Ascending aorta (tissue), 2 donors: ENCODE results near the gene TFR2. TPM values are rescaled to one million over a fixed set of nuclear protein-coding genes. Genes with fewer than 3 reads are reported as not detected.

Source experiments
- DNase-seq, 2 donors: peaks; one replicate each; pipeline ENCODE4 v3.0.0-alpha.2; 2019; ENCODE audit warnings: low spot score in 2 of 2
- H3K27ac ChIP-seq, 2 donors: fragments of 200-600 bp; sonication (generic); one replicate each; pipeline ENCODE4 v1.5.1; 2016 to 2017; ENCODE audit warnings: mild to moderate bottlenecking in 1 of 2
- H3K27me3 ChIP-seq: fragments of 200-600 bp; sonication (generic); one replicate; pipeline ENCODE4 v1.5.1; 2017
- H3K36me3 ChIP-seq, 2 donors: fragments of 200-600 bp; sonication (generic); one replicate each; pipeline ENCODE4 v1.5.1; 2016
- H3K4me1 ChIP-seq, 2 donors: fragments of 200-600 bp; sonication (generic); one replicate each; pipeline ENCODE4 v1.5.1; 2016 to 2017; ENCODE audit warnings: mild to moderate bottlenecking in 1 of 2
- H3K4me3 ChIP-seq, 2 donors: fragments of 200-600 bp; sonication (generic); one replicate each; pipeline ENCODE4 v1.5.1; 2016 to 2017; ENCODE audit warnings: mild to moderate bottlenecking in 1 of 2
- H3K9me3 ChIP-seq, 2 donors: fragments of 200-600 bp; sonication (generic); one replicate each; pipeline ENCODE4 v1.5.1; 2016
- CTCF ChIP-seq, 3 experiments: fragments of 200-600 bp in 2 of 3; fragments of 450-650 bp in 1 of 3; sonication (generic) in 2 of 3; IDR thresholded peaks; one replicate each; pipeline ENCODE4 v1.5.1; 2016 to 2019; ENCODE audit warnings: antibody characterized with exemption in 3 of 3, mild to moderate bottlenecking in 1 of 3, moderate library complexity in 1 of 3
- intact Hi-C: fragments of 100-400 bp; cut with DNase I; formaldehyde crosslinking; loops from one replicate; pipeline ENCODE4 v1.15.1; 2023
- total RNA-seq: library from RNA; depleted of rRNA; stranded (reverse); fragments of >200 nt; gene quantifications from one replicate; pipeline ENCODE4 v1.1.0, GENCODE V29; 2016

TFR2 gene
- total RNA-seq, 1 donor from 2014 or later: not detected

DNA sequence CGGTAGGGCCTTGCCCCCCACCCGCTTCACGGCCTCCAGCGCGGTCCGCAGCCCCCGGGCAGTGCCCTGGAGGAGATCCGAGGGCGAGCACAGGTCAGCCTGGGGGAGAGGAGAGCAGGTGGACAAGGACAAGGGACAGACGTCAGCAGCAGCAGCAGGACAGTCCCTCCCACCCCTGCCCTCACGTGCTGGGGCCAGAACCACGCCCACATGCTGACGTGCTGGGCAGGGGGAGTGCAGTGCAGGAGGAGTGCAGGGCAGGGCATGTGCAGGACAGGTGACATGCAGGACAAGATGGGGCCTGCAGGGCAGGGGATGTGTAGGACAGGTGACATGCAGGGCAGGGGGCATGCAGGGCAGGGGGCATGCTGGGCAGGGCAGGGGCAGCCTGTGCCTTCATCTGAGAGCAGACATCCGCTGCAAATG is 66.1 kb downstream of the TFR2 start:
- Histone ChIP-seq H3K27ac (no peak overlapping the region), H3K36me3 (peaks cover 43 to 61% of the 10 kb centered on the region in 2 donors), H3K9me3 (no peaks in the 10 kb centered on the region), H3K4me3 (no peak overlapping the region), H3K27me3 (no peaks in the 10 kb centered on the region), H3K4me1 (peaks cover 0 to 3% of the 10 kb centered on the region in 2 donors)
- TF ChIP-seq CTCF (IDR thresholded peaks at IDR 0.05): no peak
- no peak for DNase-seq
- intact Hi-C loops: no loop called here

DNA sequence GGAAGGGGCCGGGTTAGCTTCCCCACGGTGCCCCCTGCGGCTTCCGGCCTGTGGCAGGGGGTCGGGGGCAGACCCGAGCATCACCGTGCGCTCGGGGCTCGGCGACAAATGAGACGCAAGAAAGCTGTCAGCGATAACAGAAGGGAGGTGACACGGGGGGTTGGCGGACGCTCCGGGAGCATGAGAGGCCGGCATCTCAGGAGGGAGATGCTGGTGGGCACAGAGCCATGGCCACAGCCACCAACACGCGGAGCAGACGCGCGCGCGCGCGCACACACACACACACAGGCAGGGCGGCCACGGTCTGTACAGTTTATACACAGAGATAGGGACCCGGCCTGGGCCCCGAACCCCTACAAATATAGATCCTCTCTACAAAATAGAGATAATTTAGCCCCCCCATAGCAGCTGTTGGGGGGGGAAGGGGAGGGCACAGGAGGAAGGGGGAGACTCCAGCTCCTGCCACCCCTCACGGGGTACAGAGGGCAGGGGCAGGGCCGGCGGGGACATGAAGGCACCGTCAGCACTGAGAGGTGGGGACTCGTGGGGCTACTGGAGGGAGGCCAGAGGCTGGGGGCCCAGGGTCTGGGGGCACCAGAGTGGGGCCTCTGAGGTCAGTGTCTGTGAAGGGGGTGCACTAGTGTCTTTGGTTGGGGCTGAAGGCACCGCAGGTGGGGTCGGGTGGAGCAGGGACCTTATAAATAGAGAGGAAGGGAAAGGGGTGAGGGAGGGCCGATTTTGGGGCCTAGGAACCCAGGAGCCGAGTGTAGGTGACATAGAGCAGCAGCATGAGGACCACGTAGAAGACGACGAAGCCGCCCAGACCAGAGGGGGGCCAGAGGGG is 66.8 kb downstream of the TFR2 start:
- Histone ChIP-seq H3K27me3 (no peaks in the 10 kb centered on the region), H3K4me3 (no peak overlapping the region), H3K9me3 (no peaks in the 10 kb centered on the region), H3K27ac (no peak overlapping the region), H3K4me1 (peaks cover 0 to 9% of the 10 kb centered on the region in 2 donors), H3K36me3 (peaks cover 43 to 55% of the 10 kb centered on the region in 2 donors)
- intact Hi-C loops: no loop called here
- TF ChIP-seq CTCF (IDR thresholded peaks at IDR 0.05): no peak
- no peak for DNase-seq

DNA sequence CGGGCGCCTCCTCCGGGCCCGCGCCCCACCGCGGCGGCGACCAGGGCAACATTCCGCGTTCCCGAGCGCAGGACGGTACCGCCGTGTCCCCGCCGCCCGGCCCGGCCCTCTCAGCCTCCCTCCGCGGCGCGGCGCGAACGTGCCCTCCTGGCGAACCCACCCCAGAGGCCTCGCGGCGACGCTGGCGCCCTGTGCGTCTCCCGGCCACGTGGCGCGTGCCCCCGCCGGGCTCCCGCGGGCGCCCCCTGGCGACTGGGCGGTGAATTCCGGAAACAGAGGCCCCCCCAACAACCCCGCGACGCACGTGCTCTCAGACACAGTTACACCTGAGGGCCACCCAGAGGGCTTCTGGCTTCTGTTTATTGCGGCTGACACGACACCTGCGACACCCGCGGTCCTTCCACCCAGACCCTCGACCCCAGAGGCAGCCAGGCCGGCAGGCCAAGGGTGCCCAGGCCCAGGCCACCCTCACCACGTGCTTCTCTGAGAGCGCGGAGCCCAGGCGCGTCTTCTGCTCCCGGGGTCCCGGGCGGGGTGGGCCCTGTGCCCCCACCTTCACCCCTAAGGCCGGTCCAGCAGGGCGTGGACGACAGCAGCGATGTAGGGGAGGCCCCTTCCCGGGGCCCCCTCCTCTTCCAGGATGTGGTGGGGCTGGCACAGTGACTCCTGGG is 67.5 kb downstream of the TFR2 start, which contains the start of gene SAP25:
Gene SAP25 (minus strand): TSS at position 210 of the 671 bp plus-strand sequence. CDS start 158 bp downstream, at position 52.
- H3K27ac ChIP-seq: no peak within 1 kb of the TSS
- DNase-seq: no peak
- H3K27me3 ChIP-seq: no peaks in the 10 kb centered on the region
- intact Hi-C loops: no loop called here
- no peak within 1 kb of the TSS for H3K4me3 ChIP-seq
- peaks cover 39 to 49% of the 10 kb centered on the region in 2 donors for H3K36me3 ChIP-seq
- H3K9me3 ChIP-seq: no peaks in the 10 kb centered on the region
- peaks cover 0 to 10% of the 10 kb centered on the region in 2 donors for H3K4me1 ChIP-seq
- TF ChIP-seq CTCF (IDR thresholded peaks at IDR 0.05): no peak

DNA sequence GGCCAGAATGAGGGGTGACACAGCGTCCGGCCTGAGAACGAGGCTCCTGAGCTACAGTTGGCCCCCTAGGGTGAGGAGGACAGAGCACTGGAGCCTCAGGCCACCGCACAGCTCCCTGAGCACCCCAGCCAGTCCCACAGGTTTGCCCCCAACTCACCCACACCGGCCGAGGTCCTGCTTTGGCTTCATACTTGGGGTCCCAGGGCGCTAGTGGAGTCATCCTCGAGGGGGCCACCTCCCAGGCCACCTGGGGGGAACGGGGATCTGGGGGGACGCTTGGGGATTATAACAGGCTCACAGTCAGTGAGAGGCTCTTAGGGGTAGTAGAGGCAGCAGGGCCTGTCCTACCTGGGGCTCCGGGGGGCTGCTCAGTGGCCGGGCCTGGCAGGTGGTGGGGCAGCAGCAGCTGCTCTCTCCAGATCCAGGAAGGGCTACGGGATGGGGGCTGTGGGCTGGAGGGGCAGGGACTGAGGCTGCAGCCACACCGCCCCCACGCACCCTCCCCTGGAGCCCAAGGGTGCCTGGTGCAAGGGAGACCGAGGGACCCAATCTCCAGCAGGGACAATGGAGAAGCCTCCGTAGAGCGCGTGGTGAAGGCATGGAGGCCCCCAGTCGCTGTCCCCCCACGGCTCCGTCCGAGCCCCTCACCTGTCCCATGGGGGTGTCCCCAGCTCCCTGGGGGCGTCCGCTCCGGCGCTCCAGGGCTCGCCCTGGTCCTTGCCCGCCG is 68.2 kb downstream of the TFR2 start:
- Histone ChIP-seq H3K4me1 (peaks cover 0 to 10% of the 10 kb centered on the region in 2 donors), H3K27ac (no peak overlapping the region), H3K36me3 (peaks cover 32 to 42% of the 10 kb centered on the region in 2 donors), H3K9me3 (no peaks in the 10 kb centered on the region), H3K27me3 (no peaks in the 10 kb centered on the region), H3K4me3 (no peak overlapping the region)
- DNase-seq: no peak
- intact Hi-C loops: no loop called here
- no peak for TF ChIP-seq CTCF (IDR thresholded peaks at IDR 0.05)

- intact Hi-C loops: no loop called here
- H3K27me3 ChIP-seq: no peaks in the 10 kb centered on the region
- no peaks in the 10 kb centered on the region for H3K9me3 ChIP-seq
- peaks cover 25 to 35% of the 10 kb centered on the region in 2 donors for H3K36me3 ChIP-seq
- TF ChIP-seq CTCF (IDR thresholded peaks at IDR 0.05): no peak
- no peak overlapping the region for H3K4me3 ChIP-seq
- H3K4me1 ChIP-seq: peaks cover 0 to 10% of the 10 kb centered on the region in 2 donors
- no peak overlapping the region for H3K27ac ChIP-seq
- no peak for DNase-seq
Observed at GRCh38 chr7:100572281-100572948, 68.9 kb downstream of the TFR2 start.
